IMR-90 (cell line): Measurements from ENCODE around the gene JCAD. TPM values are rescaled to one million over a fixed set of nuclear protein-coding genes. Genes with fewer than 3 reads are reported as not detected.

Experiments
- ATAC-seq: fragments of 200-7000 bp; cut with Tn5 transposase; 2 replicates; pipeline ENCODE4 v1.9.1; 2020; ENCODE audit warnings: low read depth, mild to moderate bottlenecking, moderate library complexity
- BruUV-seq: library from RNA; stranded (reverse); fragments of 400-500 nt; replicated peaks from 2 replicates; lab custom pipeline; 2021; lab: Mats Ljungman, UMichigan
- CTCF ChIA-PET: fragments of 300-600 bp; formaldehyde crosslinking; extraction: SDS; loops from one replicate; lab custom pipeline; 2021; ENCODE audit warnings: antibody characterized with exemption; lab: Yijun Ruan, JAX
- POLR2A ChIA-PET: fragments of 300-600 bp; sonication (Branson Sonifier 250); formaldehyde crosslinking; loops from one replicate; lab custom pipeline; 2022; ENCODE audit warnings: antibody characterized with exemption; ENCODE audit not compliant: unreplicated experiment; lab: Charles Lee
- DNase-seq: peaks from one replicate; pipeline ENCODE4 v3.0.0; 2013
- H2AFZ ChIP-seq: replicated peaks from 2 replicates; pipeline ENCODE3; 2013; ENCODE audit warnings: low read length, mild to moderate bottlenecking; ENCODE audit not compliant: poor library complexity
- H2AK5ac ChIP-seq: 2 replicates; pipeline ENCODE4 v1.6.1; 2013; ENCODE audit warnings: low read depth, low read length, inconsistent platforms
- H2AK9ac ChIP-seq: replicated peaks from 2 replicates; pipeline ENCODE3; 2013; ENCODE audit warnings: mild to moderate bottlenecking, low read depth, low read length, moderate library complexity; ENCODE audit not compliant: poor library complexity
- H2BK120ac ChIP-seq: 2 replicates; pipeline ENCODE4 v1.6.1; 2013; ENCODE audit warnings: low read depth, low read length, inconsistent platforms
- H2BK15ac ChIP-seq: 3 replicates; pipeline ENCODE4 v1.6.1; 2013; ENCODE audit warnings: low read depth, low read length, inconsistent platforms
- H2BK20ac ChIP-seq: 2 replicates; pipeline ENCODE4 v1.6.1; 2013; ENCODE audit warnings: low read depth, mild to moderate bottlenecking, inconsistent platforms, low read length, moderate library complexity
- H2BK5ac ChIP-seq: 2 replicates; pipeline ENCODE4 v1.6.1; 2013; ENCODE audit warnings: mild to moderate bottlenecking, low read depth, low read length, inconsistent platforms; ENCODE audit not compliant: poor library complexity, severe bottlenecking
- H3K14ac ChIP-seq: replicated peaks from 2 replicates; pipeline ENCODE4 v1.6.1; 2013; ENCODE audit warnings: low read depth, low read length, inconsistent platforms
- H3K18ac ChIP-seq: 2 replicates; pipeline ENCODE4 v1.6.1; 2013; ENCODE audit warnings: low read depth, low read length, control low read depth
- H3K23ac ChIP-seq: 2 replicates; pipeline ENCODE4 v1.6.1; 2013; ENCODE audit warnings: low read depth, low read length, inconsistent platforms
- H3K27ac ChIP-seq: 2 replicates; pipeline ENCODE4 v1.5.1; 2013; ENCODE audit warnings: mild to moderate bottlenecking, control low read depth, low read length; ENCODE audit not compliant: insufficient read depth
- H3K27me3 ChIP-seq: 2 replicates; pipeline ENCODE4 v1.6.1; 2013; ENCODE audit warnings: low read length; ENCODE audit not compliant: control insufficient read depth, insufficient read depth
- H3K36me3 ChIP-seq: 2 replicates; pipeline ENCODE4 v1.6.1; 2013; ENCODE audit warnings: low read length, mixed read lengths; ENCODE audit not compliant: control insufficient read depth, insufficient read depth
- H3K4ac ChIP-seq: 2 replicates; pipeline ENCODE4 v1.6.1; 2013; ENCODE audit warnings: low read depth, low read length, inconsistent platforms
- H3K4me1 ChIP-seq: 2 replicates; pipeline ENCODE4 v1.6.1; 2013; ENCODE audit warnings: low read length, mixed read lengths; ENCODE audit not compliant: control insufficient read depth, insufficient read depth
- H3K4me2 ChIP-seq: 2 replicates; pipeline ENCODE4 v1.6.1; 2013; ENCODE audit warnings: low read depth, mild to moderate bottlenecking, control low read depth, low read length, moderate library complexity
- H3K4me3 ChIP-seq: 2 replicates; pipeline ENCODE4 v1.5.1; 2013; ENCODE audit warnings: low read depth, mild to moderate bottlenecking, control low read depth, low read length, moderate library complexity; ENCODE audit not compliant: insufficient read depth
- H3K56ac ChIP-seq: 2 replicates; pipeline ENCODE4 v1.6.1; 2013; ENCODE audit warnings: low read length, inconsistent platforms; ENCODE audit not compliant: insufficient read depth; ENCODE audit errors: extremely low read depth
- H3K79me1 ChIP-seq, 2 experiments: 2 replicates each; pipeline ENCODE4 v1.6.1; 2013; ENCODE audit warnings: low read length in 2 of 2, inconsistent platforms in 1 of 2, low read depth in 1 of 2
- H3K9ac ChIP-seq: 2 replicates; pipeline ENCODE4 v1.6.1; 2013; ENCODE audit warnings: low read depth, low read length, control low read depth
- H3K9me1 ChIP-seq: 2 replicates; pipeline ENCODE4 v1.6.1; 2013; ENCODE audit warnings: low read length, inconsistent platforms; ENCODE audit not compliant: insufficient read depth
- H3K9me3 ChIP-seq: 2 replicates; pipeline ENCODE4 v1.6.1; 2013; ENCODE audit warnings: low read length; ENCODE audit not compliant: control insufficient read depth, insufficient read depth
- H4K20me1 ChIP-seq: 2 replicates; pipeline ENCODE4 v1.6.1; 2013; ENCODE audit warnings: low read length, inconsistent platforms; ENCODE audit not compliant: insufficient read depth
- H4K5ac ChIP-seq: 2 replicates; pipeline ENCODE4 v1.6.1; 2013; ENCODE audit warnings: mild to moderate bottlenecking, low read depth, low read length, control low read depth
- H4K8ac ChIP-seq, 2 experiments: 2 replicates each; pipeline ENCODE4 v1.6.1; 2013; ENCODE audit warnings: low read depth in 2 of 2, low read length in 2 of 2, control low read depth in 1 of 2, inconsistent platforms in 1 of 2
- H4K91ac ChIP-seq: 2 replicates; pipeline ENCODE4 v1.6.1; 2013; ENCODE audit warnings: low read depth, low read length, inconsistent platforms; ENCODE audit not compliant: insufficient read depth
- BHLHE40 ChIP-seq: fragments of 150-350 bp; IDR thresholded peaks from 2 replicates; pipeline ENCODE4 v1.6.1; 2016; ENCODE audit warnings: mild to moderate bottlenecking, low read depth, low read length
- CEBPB ChIP-seq: IDR thresholded peaks from 2 replicates; pipeline ENCODE4 v1.6.1; 2012; ENCODE audit warnings: low read depth, low read length, improper control_type of control experiment
- CHD1 ChIP-seq: IDR thresholded peaks from 2 replicates; pipeline ENCODE4 v1.6.1; 2012; ENCODE audit warnings: low read depth, low read length, improper control_type of control experiment
- FOS ChIP-seq: fragments of 150-350 bp; IDR thresholded peaks from 2 replicates; pipeline ENCODE4 v1.6.1; 2016; ENCODE audit warnings: low read depth, low read length
- MAFK ChIP-seq: IDR thresholded peaks from 2 replicates; pipeline ENCODE4 v1.6.1; 2012; ENCODE audit warnings: low read depth, low read length, improper control_type of control experiment
- MAZ ChIP-seq: IDR thresholded peaks from 2 replicates; pipeline ENCODE4 v1.6.1; 2012; ENCODE audit warnings: low read depth, mild to moderate bottlenecking, low read length, improper control_type of control experiment, moderate library complexity, borderline replicate concordance
- MXI1 ChIP-seq: IDR thresholded peaks from 2 replicates; pipeline ENCODE4 v1.6.1; 2012; ENCODE audit warnings: low read depth, mild to moderate bottlenecking, low read length, moderate library complexity, borderline replicate concordance
- NFE2L2 ChIP-seq: fragments of 150-350 bp; IDR thresholded peaks from 2 replicates; pipeline ENCODE4 v1.6.1; 2016; ENCODE audit warnings: low read depth, mild to moderate bottlenecking, low read length
- POLR2A ChIP-seq: IDR thresholded peaks from 2 replicates; pipeline ENCODE4 v1.6.1; 2012; ENCODE audit warnings: mild to moderate bottlenecking, low read depth, low read length
- RAD21 ChIP-seq: IDR thresholded peaks from 2 replicates; pipeline ENCODE4 v1.6.1; 2012; ENCODE audit warnings: low read length, improper control_type of control experiment
- RFX5 ChIP-seq: IDR thresholded peaks from 2 replicates; pipeline ENCODE4 v1.8.0; 2012; ENCODE audit warnings: low read depth, mild to moderate bottlenecking, low read length, moderate library complexity
- SMC3 ChIP-seq: fragments of 150-350 bp; IDR thresholded peaks from 2 replicates; pipeline ENCODE4 v1.6.1; 2016; ENCODE audit warnings: low read depth, mild to moderate bottlenecking, antibody characterized with exemption, low read length, moderate library complexity
- dilution Hi-C: fragments of 300-500 bp; cut with HindIII; formaldehyde crosslinking; loops from one replicate; pipeline ENCODE4 v1.14.3; 2018; ENCODE audit warnings: low sequenced_read_pairs; ENCODE audit not compliant: unreplicated experiment
- in situ Hi-C: fragments of 300-500 bp; cut with MboI; formaldehyde crosslinking; loops from 3 replicates; pipeline ENCODE4 v1.14.3; 2019; ENCODE audit warnings: low sequenced_read_pairs, inconsistent platforms, mixed read lengths
- intact Hi-C: fragments of 100-400 bp; cut with micrococcal nuclease; formaldehyde crosslinking; loops from 2 replicates; pipeline ENCODE4 v1.10.0; 2022
- polyA plus RNA-seq, 3 experiments: library from polyadenylated mRNA; depleted of rRNA; stranded (reverse); fragments of >200 nt; gene quantifications; 2 replicates each; pipeline ENCODE4 v1.2.3, GENCODE V29; 2012; ENCODE audit warnings: low replicate concordance in 1 of 3
- total RNA-seq: library from RNA; depleted of rRNA; stranded (reverse); fragments of >200 nt; gene quantifications from 2 replicates; pipeline ENCODE4 v1.2.3, GENCODE V29; 2012
- TF ChIP-seq, protein P1 (sequence below): fragments of 150-350 bp; IDR thresholded peaks from 2 replicates; pipeline ENCODE4 v1.6.1; 2017; ENCODE audit warnings: mild to moderate bottlenecking, antibody characterized with exemption, low read length, low read depth
- TF ChIP-seq, protein P2 (sequence below): fragments of 150-350 bp; IDR thresholded peaks from 2 replicates; pipeline ENCODE4 v1.6.1; 2016; ENCODE audit warnings: low read depth, mild to moderate bottlenecking, low read length, moderate library complexity, borderline replicate concordance
- TF ChIP-seq, protein P3 (sequence below): conservative IDR thresholded peaks from 2 replicates; pipeline ENCODE4 v1.5.1; 2012; ENCODE audit warnings: mild to moderate bottlenecking, low read depth, low read length, improper control_type of control experiment

The JCAD gene
- total and polyA plus RNA-seq, 2 of the 4 experiments (the other 2 are of a cell fraction): 15.9 to 16.8 TPM

DNA sequence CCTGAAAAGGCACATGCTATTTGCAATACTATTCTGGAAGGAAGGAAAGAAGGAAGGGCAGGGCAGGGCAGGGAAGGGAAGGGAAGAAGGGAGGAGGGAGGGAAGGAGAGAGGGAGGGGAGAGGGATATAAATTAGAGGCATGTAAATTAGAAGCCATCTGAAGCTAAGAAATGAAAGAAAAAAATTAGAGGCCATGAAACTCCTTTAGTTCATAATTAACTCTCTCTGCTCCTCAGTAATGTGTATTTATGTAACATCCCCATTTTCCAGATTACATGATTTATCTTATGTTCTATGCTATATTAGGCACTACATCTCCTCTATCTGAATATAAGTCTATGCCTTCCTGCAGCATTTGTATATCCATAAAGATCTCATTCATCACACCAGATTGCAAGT is 12.7 kb upstream of the JCAD start:
- intact Hi-C loops (no loop called here), in situ Hi-C loops (no loop called here), dilution Hi-C loops (no loop called here)
- no peak overlapping the region for H3K14ac ChIP-seq
- no peak overlapping the region for H2BK20ac ChIP-seq
- no peak overlapping the region for H2AK5ac ChIP-seq
- H3K18ac ChIP-seq: no peak overlapping the region
- H3K27ac ChIP-seq: no peak overlapping the region
- H3K9me1 ChIP-seq: no peaks in the 10 kb centered on the region; the same call in 1 of the 2 replicates
- no peak overlapping the region for H3K4me3 ChIP-seq
- no peak overlapping the region for H3K56ac ChIP-seq
- H3K4me2 ChIP-seq: no peak overlapping the region
- H2AK9ac ChIP-seq: no peak overlapping the region
- ChIA-PET CTCF (no interaction called here), POLR2A (no interaction called here)
- H3K4me1 ChIP-seq: peaks cover 6% of the 10 kb centered on the region
- H3K27me3 ChIP-seq: peaks cover 4% of the 10 kb centered on the region
- no peak overlapping the region for H2AFZ ChIP-seq
- no peak overlapping the region for H3K9ac ChIP-seq
- H3K4ac ChIP-seq: no peak overlapping the region
- H2BK5ac ChIP-seq: no peak overlapping the region
- ATAC-seq (no peak), DNase-seq (no peak)
- no peak overlapping the region for H2BK120ac ChIP-seq
- no peaks in the 10 kb centered on the region for H4K20me1 ChIP-seq
- no peaks in the 10 kb centered on the region for H3K79me1 ChIP-seq
- no peak overlapping the region for H3K23ac ChIP-seq
- H4K91ac ChIP-seq: no peak overlapping the region
- H3K36me3 ChIP-seq: no peaks in the 10 kb centered on the region
- TF ChIP-seq SMC3 (no peak), BHLHE40 (no peak), CEBPB (no peak), MAZ (no peak), NFE2L2 (no peak), RAD21 (no peak), CHD1 (no peak), RFX5 (no peak), MAFK (no peak), MXI1 (no peak), FOS (no peak), POLR2A (no peak)
- TF ChIP-seq, protein P1, sequence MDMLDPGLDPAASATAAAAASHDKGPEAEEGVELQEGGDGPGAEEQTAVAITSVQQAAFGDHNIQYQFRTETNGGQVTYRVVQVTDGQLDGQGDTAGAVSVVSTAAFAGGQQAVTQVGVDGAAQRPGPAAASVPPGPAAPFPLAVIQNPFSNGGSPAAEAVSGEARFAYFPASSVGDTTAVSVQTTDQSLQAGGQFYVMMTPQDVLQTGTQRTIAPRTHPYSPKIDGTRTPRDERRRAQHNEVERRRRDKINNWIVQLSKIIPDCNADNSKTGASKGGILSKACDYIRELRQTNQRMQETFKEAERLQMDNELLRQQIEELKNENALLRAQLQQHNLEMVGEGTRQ: no peak
- TF ChIP-seq, protein P2, sequence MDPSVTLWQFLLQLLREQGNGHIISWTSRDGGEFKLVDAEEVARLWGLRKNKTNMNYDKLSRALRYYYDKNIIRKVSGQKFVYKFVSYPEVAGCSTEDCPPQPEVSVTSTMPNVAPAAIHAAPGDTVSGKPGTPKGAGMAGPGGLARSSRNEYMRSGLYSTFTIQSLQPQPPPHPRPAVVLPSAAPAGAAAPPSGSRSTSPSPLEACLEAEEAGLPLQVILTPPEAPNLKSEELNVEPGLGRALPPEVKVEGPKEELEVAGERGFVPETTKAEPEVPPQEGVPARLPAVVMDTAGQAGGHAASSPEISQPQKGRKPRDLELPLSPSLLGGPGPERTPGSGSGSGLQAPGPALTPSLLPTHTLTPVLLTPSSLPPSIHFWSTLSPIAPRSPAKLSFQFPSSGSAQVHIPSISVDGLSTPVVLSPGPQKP: no peak
- TF ChIP-seq, protein P3, sequence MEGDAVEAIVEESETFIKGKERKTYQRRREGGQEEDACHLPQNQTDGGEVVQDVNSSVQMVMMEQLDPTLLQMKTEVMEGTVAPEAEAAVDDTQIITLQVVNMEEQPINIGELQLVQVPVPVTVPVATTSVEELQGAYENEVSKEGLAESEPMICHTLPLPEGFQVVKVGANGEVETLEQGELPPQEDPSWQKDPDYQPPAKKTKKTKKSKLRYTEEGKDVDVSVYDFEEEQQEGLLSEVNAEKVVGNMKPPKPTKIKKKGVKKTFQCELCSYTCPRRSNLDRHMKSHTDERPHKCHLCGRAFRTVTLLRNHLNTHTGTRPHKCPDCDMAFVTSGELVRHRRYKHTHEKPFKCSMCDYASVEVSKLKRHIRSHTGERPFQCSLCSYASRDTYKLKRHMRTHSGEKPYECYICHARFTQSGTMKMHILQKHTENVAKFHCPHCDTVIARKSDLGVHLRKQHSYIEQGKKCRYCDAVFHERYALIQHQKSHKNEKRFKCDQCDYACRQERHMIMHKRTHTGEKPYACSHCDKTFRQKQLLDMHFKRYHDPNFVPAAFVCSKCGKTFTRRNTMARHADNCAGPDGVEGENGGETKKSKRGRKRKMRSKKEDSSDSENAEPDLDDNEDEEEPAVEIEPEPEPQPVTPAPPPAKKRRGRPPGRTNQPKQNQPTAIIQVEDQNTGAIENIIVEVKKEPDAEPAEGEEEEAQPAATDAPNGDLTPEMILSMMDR: no peak
- no peak overlapping the region for H4K5ac ChIP-seq
- no peak overlapping the region for H2BK15ac ChIP-seq
- H3K9me3 ChIP-seq: no peaks in the 10 kb centered on the region
- BruUV-seq: no TSS peak
- H4K8ac ChIP-seq: no peak overlapping the region
